SK-N-MC (cell line): ENCODE results near the gene TNFRSF21.
"Not testable (repeated sequence)": the region's sequence is repeated elsewhere in the genome, so short reads cannot be mapped to it uniquely, and the experiment has no call there.

Experiments
- DNase-seq: peaks from one replicate; pipeline ENCODE4 v3.0.0-alpha.2; 2011; ENCODE audit warnings: low read depth, low spot score
- H3K27ac ChIP-seq: fragments of 200-600 bp; sonication (generic); 2 replicates; pipeline ENCODE4 v1.5.1; 2016; ENCODE audit warnings: mixed run types
- H3K36me3 ChIP-seq: fragments of 200-600 bp; sonication (generic); 2 replicates; pipeline ENCODE4 v1.6.1; 2017; ENCODE audit warnings: antibody characterized with exemption, low read length, mixed read lengths; ENCODE audit not compliant: insufficient read depth
- H3K4me3 ChIP-seq: fragments of 200-600 bp; sonication (generic); 2 replicates; pipeline ENCODE4 v1.5.1; 2016
- H3K9ac ChIP-seq: fragments of 200-600 bp; sonication (generic); 2 replicates; pipeline ENCODE4 v1.8.0; 2017; ENCODE audit warnings: mixed run types, mixed read lengths; ENCODE audit not compliant: insufficient read length
- H3K9me3 ChIP-seq: fragments of 200-600 bp; sonication (generic); 2 replicates; pipeline ENCODE4 v1.6.1; 2017; ENCODE audit warnings: low read depth, mild to moderate bottlenecking, antibody characterized with exemption, low read length, moderate library complexity, mixed read lengths
- EZH2 ChIP-seq: fragments of 200-600 bp; sonication (generic); IDR thresholded peaks from one replicate; pipeline ENCODE4 v1.6.1; 2017; ENCODE audit warnings: antibody characterized with exemption
- FOXP2 ChIP-seq: optimal IDR thresholded peaks from 2 replicates; pipeline ENCODE3; 2011; ENCODE audit warnings: mild to moderate bottlenecking, moderate library complexity; ENCODE audit not compliant: insufficient read depth; ENCODE audit errors: extremely low read length, control extremely low read depth
- POLR2AphosphoS5 ChIP-seq: IDR thresholded peaks from 2 replicates; pipeline ENCODE4 v1.6.1; 2012; ENCODE audit warnings: mild to moderate bottlenecking, low read depth, low read length, borderline replicate concordance

TNFRSF21 gene

DNA sequence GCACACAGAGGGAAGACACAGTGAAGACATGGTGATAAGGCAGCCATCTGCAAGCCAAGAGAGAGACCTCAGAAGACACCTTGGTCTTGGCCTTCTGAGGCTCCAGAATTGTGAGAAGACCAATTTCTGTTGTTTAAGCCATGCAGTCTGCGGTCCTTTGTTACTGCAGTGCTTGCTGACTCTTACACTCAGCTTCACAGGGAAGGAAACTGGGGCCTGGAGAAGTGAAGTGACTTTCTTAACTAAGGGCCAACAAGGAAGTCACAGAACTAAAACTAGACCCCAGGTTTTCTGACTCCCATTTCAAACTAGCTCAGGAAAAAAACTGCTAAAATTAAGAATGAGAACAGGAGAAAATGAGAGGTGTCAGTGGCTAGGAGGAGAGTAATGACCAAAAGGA is 74.3 kb downstream of the TNFRSF21 start:
- Histone ChIP-seq H3K4me3 (no peak overlapping the region), H3K9me3 (no peaks in the 10 kb centered on the region), H3K9ac (no peak overlapping the region), H3K36me3 (no peaks in the 10 kb centered on the region), H3K27ac (no peak overlapping the region)
- no peak for TF ChIP-seq FOXP2
- TF ChIP-seq POLR2AphosphoS5 = no peak
- no peak for TF ChIP-seq EZH2
- no peak for DNase-seq

DNA sequence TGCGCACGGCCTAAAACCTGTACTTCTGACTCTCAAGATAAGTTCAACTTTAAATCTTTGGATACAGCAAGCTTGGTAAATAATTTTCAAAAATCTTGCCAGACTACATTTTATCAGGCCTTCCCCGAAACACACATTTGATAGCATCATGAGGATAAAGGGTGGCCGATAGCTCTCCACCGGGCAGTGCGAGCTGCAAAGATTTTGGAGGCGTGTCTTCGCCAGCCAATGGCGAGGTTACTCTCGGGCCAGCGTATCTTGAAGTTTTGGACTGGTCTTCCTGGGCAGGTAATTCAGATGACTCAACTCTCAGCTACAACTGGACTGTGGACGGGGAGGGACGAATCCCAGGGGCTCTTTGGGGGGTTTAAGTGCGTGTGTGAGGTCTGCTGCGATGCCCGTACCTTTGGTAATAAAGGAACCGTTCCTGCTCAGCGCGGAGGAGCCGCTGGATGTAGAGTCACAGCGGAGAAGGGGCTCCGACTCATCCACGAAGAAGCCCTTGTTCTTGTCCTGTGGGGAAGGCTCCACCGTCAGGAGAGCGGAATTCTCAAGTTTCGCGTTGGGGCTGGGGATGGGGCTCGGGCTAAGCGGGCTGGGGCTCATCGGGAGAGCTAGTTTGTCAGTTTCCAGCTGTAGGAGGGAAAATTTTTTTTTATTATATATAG is 75.3 kb downstream of the TNFRSF21 start:
- no peak overlapping the region for H3K4me3 ChIP-seq
- H3K9me3 ChIP-seq = no peaks in the 10 kb centered on the region
- no peak for DNase-seq
- no peak overlapping the region for H3K27ac ChIP-seq
- no peak for TF ChIP-seq POLR2AphosphoS5
- no peak for TF ChIP-seq FOXP2
- no peak for TF ChIP-seq EZH2
- H3K9ac ChIP-seq = no peak overlapping the region
- H3K36me3 ChIP-seq = no peaks in the 10 kb centered on the region

DNA sequence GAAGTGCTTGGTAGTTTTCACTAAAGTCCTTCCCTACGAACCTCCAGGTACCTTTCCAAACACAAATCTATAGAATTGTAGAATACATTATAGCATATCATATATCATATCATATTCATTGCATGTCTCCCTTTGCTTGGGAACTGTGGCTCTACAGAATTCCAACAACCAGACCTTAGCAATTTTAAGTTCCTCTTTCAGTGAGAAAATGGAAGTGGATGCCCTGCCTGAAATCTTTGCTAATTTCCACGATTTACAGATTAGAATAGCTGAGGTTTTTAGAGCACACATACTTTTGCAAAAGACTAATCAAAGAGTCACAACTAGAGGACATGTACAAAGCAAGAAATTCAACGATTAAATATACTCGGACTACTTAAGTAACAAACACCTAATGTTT is 78.6 kb downstream of the TNFRSF21 start:
- H3K9me3 ChIP-seq = no peaks in the 10 kb centered on the region
- H3K9ac ChIP-seq = no peak overlapping the region
- H3K4me3 ChIP-seq = no peak overlapping the region
- DNase-seq = no peak
- no peaks in the 10 kb centered on the region for H3K36me3 ChIP-seq
- TF ChIP-seq POLR2AphosphoS5 = no peak
- no peak for TF ChIP-seq FOXP2
- no peak for TF ChIP-seq EZH2
- no peak overlapping the region for H3K27ac ChIP-seq

DNA sequence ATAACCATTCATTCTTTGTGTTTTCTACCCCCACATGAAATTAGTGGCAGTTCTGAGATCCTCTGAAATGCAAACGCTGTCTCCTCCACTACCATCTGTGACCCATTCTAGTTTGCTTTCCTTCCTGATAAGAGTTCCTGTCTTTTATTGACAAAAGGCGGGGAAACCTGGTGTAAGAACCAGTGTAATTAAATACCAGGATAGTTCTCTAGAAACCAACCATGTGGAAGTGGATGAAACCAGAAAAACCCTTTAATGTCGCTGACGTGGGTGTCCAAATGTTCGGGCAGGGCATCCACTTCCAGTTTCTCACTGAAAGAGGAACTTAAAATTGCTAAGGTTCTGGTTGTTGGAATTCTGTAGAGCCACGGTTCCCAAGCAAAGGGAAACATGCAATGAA is 79.1 kb downstream of the TNFRSF21 start:
- TF ChIP-seq EZH2 (no peak), POLR2AphosphoS5 (no peak), FOXP2 (no peak)
- no peak overlapping the region for H3K4me3 ChIP-seq
- no peak for DNase-seq
- no peak overlapping the region for H3K27ac ChIP-seq
- H3K9me3 ChIP-seq = no peaks in the 10 kb centered on the region
- H3K36me3 ChIP-seq = no peaks in the 10 kb centered on the region
- no peak overlapping the region for H3K9ac ChIP-seq

DNA sequence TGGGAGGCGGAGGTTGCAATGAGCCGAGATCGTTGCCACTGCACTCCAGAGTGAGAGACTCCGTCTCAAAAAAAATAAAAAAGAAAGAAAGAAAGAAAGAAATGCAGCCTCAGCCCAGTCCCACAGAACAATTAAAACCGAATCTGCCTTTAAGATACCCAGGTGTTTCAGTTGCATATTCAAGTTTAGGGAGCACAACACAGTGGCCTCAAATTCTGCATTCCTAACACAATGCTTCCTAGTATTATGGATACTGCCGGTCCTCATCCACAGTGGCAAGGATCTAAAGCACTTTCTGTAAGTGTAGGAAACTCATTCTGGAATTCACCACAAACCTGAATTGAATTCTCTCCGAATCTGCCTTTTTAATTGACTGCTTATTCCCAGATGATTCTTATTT is 80.5 kb downstream of the TNFRSF21 start:
- TF ChIP-seq EZH2 (no peak), FOXP2 (no peak)
- Histone ChIP-seq H3K36me3 (no peaks in the 10 kb centered on the region), H3K9me3 (no peaks in the 10 kb centered on the region), H3K27ac (no peak overlapping the region), H3K4me3 (no peak overlapping the region), H3K9ac (no peak overlapping the region)
- DNase-seq = no peak

DNA sequence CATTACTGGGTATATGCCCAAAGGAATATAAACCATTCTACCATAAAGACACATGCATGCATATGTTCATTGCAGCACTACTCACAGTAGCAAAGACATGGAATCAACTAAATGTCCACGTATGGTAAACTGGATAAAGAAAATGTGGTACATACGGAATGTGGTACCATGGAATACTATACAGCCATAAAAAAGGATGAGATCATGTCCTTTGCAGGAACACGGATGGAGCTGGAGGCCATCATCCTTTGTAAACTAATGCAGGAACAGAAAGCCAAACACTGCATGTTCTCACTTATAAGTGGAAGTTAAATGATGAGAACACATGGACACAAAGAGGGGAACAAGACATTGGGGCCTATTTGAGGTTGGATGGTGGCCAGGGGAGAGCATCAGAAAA is 81.6 kb downstream of the TNFRSF21 start:
- not testable (repeated sequence) for H3K9ac ChIP-seq, H3K9me3 ChIP-seq, H3K36me3 ChIP-seq, H3K27ac ChIP-seq, H3K4me3 ChIP-seq, DNase-seq

DNA sequence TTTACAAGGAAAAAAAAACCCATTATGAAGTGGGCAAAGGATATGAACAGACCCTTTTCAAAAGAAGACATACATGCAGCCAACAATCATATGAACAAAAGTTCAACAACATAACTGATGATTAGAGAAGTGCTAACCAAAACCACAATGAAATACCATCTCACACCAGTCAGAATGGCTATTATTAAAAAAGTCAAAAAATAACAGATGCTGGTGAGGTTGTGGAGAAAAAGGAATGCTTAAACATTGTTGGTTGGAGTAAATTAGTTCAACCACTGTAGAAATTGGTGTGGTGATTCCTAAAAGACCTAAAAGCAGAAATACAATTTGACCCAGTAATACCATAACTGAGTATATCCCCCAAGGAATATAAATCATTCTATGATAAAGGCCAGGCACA is 86.5 kb downstream of the TNFRSF21 start:
- H3K9ac ChIP-seq, DNase-seq, H3K9me3 ChIP-seq, H3K36me3 ChIP-seq, H3K4me3 ChIP-seq, H3K27ac ChIP-seq: not testable (repeated sequence)

DNA sequence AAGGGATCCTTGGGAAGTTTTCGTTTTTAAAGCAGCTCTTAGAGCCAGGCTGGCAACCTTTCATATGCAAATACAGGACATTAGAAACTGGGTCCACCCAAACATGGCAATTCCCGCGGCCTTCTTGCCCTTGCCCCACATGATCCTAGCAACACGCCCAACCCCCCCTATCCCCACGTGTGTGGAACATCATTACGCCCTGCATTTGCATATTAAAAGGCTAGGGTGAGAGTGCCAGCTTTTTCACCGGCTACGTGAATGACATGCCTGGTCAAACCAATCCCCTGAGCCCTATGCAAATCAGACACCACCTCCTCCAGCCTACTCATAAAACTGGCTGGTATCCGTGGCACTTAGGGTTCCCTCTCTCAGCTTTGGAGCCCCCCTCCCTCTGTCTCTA is 88.1 kb downstream of the TNFRSF21 start:
- Histone ChIP-seq H3K4me3 (no peak overlapping the region), H3K36me3 (no peaks in the 10 kb centered on the region), H3K27ac (no peak overlapping the region), H3K9me3 (no peaks in the 10 kb centered on the region), H3K9ac (no peak overlapping the region)
- DNase-seq = no peak
- no peak for TF ChIP-seq POLR2AphosphoS5
- no peak for TF ChIP-seq FOXP2
- TF ChIP-seq EZH2 = no peak

DNA sequence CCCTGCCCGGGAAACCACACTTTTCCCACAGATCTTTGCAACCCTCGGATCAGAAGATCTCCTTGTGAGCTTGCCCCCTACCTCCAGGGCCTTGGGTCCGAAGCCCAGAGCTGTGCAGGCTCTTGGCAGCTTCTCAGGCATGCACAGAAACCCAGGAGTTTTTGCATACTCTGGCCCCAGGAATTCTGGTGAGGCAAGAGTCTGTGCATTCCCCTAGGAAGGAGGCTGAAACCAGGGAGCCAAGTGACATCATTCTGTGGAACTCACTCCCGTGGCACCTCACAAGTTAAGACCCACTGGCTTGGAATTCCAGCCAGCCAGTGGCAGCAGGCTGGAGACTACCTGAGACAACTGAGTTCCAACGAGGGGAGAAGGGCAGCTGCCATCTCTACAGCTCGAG is 100.1 kb downstream of the TNFRSF21 start:
- Histone ChIP-seq H3K27ac (no peak overlapping the region), H3K9ac (no peak overlapping the region), H3K9me3 (no peaks in the 10 kb centered on the region), H3K4me3 (no peak overlapping the region), H3K36me3 (no peaks in the 10 kb centered on the region)
- TF ChIP-seq EZH2 = no peak
- TF ChIP-seq POLR2AphosphoS5 = no peak
- no peak for TF ChIP-seq FOXP2
- no peak for DNase-seq
